GM18951 (cell line): ENCODE data around the gene PPM1H.

ENCODE experiments used
- POLR2A ChIP-seq: IDR thresholded peaks from 4 replicates; pipeline ENCODE4 v1.6.1; 2011; ENCODE audit warnings: mild to moderate bottlenecking; ENCODE audit not compliant: insufficient read length, insufficient read depth; ENCODE audit errors: extremely low read depth
- in situ Hi-C: fragments of 300-500 bp; cut with MboI; formaldehyde crosslinking; loops from one replicate; pipeline ENCODE4 v1.12.0; 2022; ENCODE audit warnings: low sequenced_read_pairs, mixed read lengths, inconsistent platforms; ENCODE audit not compliant: unreplicated experiment

Gene PPM1H

GRCh38 chr12:62800707-62801400 is 134.1 kb downstream of the PPM1H start:
- in situ Hi-C loops = no loop called here
- TF ChIP-seq POLR2A = no peak

GRCh38 chr12:62799766-62800406 is 135.1 kb downstream of the PPM1H start:
- TF ChIP-seq POLR2A = no peak
- in situ Hi-C loops = no loop called here

GRCh38 chr12:62799126-62799736 is 135.7 kb downstream of the PPM1H start:
- TF ChIP-seq POLR2A = no peak
- in situ Hi-C loops = no loop called here

GRCh38 chr12:62794218-62794583 is 140.7 kb downstream of the PPM1H start:
- in situ Hi-C loops = loop anchor here (5.0 kb wide), 1 partner anchor 212 kb away; no protein-coding TSS in a partner anchor
- TF ChIP-seq POLR2A = no peak

- in situ Hi-C loops = loop anchor here (5.0 kb wide), 1 partner anchor 211 kb away; no protein-coding TSS in a partner anchor
- TF ChIP-seq POLR2A = no peak
These were observed 141.4 kb downstream of the PPM1H start for GRCh38 chr12:62793256-62794217.

- no peak for TF ChIP-seq POLR2A
- in situ Hi-C loops = loop anchor here (5.0 kb wide), 1 partner anchor 210 kb away; no protein-coding TSS in a partner anchor
These were observed 142.6 kb downstream of the PPM1H start for GRCh38 chr12:62792236-62792870.

GRCh38 chr12:62789851-62790250 is 145.1 kb downstream of the PPM1H start:
- in situ Hi-C loops = loop anchor here (5.0 kb wide), 1 partner anchor 208 kb away; no protein-coding TSS in a partner anchor
- TF ChIP-seq POLR2A = no peak

GRCh38 chr12:62787611-62788010 is 147.3 kb downstream of the PPM1H start:
- no peak for TF ChIP-seq POLR2A
- in situ Hi-C loops = no loop called here

- in situ Hi-C loops = no loop called here
- TF ChIP-seq POLR2A = no peak
These were observed 147.9 kb downstream of the PPM1H start for GRCh38 chr12:62787023-62787422.

GRCh38 chr12:62785941-62786559 is 148.9 kb downstream of the PPM1H start:
- in situ Hi-C loops = no loop called here

GRCh38 chr12:62784576-62784975 is 150.4 kb downstream of the PPM1H start:
- no peak for TF ChIP-seq POLR2A
- in situ Hi-C loops = no loop called here

More at GRCh38 chr12:62785941-62786559, 148.9 kb downstream of the PPM1H start:
- no peak for TF ChIP-seq POLR2A

GRCh38 chr12:62783881-62784280 is 151.1 kb downstream of the PPM1H start:
- no peak for TF ChIP-seq POLR2A
- in situ Hi-C loops = no loop called here
